NB4 (cell line): ENCODE data around the gene SLC4A1.

Source experiments
- DNase-seq: peaks from one replicate; pipeline ENCODE4 v3.0.0; 2010; ENCODE audit warnings: low read depth
- H3K4me3 ChIP-seq: one replicate; pipeline ENCODE4 v1.5.1; 2011; ENCODE audit warnings: mild to moderate bottlenecking, low read depth, low read length, moderate library complexity
- CTCF ChIP-seq: IDR thresholded peaks from one replicate; pipeline ENCODE4 v1.5.1; 2012; ENCODE audit warnings: low read depth, low read length
- MAX ChIP-seq: IDR thresholded peaks from 2 replicates; pipeline ENCODE4 v1.6.1; 2011; ENCODE audit warnings: low read depth, low read length
- MYC ChIP-seq: IDR thresholded peaks from 2 replicates; pipeline ENCODE4 v1.6.1; 2011; ENCODE audit warnings: low read depth, low read length
- POLR2A ChIP-seq: IDR thresholded peaks from 2 replicates; pipeline ENCODE4 v1.6.1; 2011; ENCODE audit warnings: mild to moderate bottlenecking; ENCODE audit not compliant: insufficient read length; ENCODE audit errors: extremely low read depth

Gene SLC4A1

GRCh38 chr17:44267818-44268490 lies at the start of gene SLC4A1:
Gene SLC4A1, minus strand, starts transcription at chr17:44268135. Its CDS starts 5,269 bp downstream, at chr17:44262866.
- DNase-seq, result no peak
- H3K4me3 ChIP-seq, result no peak within 1 kb of the TSS
- no peak for TF ChIP-seq MYC

- TF ChIP-seq MYC (no peak), CTCF (no peak), MAX (no peak), POLR2A (no peak)
- no peak for DNase-seq
- no peak overlapping the region for H3K4me3 ChIP-seq
Observed at GRCh38 chr17:44317545-44317944, 49.6 kb upstream of the SLC4A1 start.

- no peak for TF ChIP-seq POLR2A
- TF ChIP-seq CTCF, result no peak
- TF ChIP-seq MAX, result no peak
- no peak for TF ChIP-seq MYC
- no peak for DNase-seq
- H3K4me3 ChIP-seq, result no peak overlapping the region
Observed at GRCh38 chr17:44315760-44316731, 48.1 kb upstream of the SLC4A1 start.

DNA sequence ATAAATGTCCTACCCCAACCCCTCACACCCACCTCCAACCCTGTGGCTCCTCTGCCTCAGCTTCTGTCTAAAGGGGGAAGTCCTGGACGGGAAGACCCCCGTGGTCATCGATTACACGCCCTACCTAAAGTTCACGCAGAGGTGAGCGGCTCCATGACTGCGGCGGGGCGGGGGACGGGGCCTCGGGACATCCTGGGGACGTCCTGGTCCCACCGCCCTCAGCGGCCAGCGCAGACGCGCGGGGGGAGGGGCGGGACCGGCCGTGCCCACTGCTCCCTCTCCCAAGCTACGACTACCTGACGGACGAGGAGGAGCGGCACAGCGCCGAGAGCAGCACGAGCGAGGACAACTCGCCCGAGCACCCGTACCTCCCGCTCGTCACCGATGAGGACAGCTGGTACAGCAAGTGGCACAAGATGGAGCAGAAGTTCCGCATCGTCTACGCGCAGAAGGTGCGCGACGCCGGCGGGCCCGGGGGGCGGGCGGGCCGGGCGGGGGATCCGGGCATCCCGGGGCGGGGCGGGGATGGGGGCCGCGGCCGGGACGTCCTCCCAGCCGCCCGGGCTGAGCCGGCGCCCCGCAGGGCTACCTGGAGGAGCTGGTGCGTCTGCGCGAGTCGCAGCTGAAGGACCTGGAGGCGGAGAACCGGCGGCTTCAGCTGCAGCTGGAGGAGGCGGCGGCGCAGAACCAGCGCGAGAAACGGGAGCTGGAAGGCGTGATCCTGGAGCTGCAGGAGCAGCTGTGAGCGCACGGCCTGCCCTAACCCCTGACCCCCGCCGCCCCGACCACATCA lies 47.1 kb upstream of the SLC4A1 start:
- no peak for DNase-seq
- no peak for TF ChIP-seq POLR2A
- TF ChIP-seq MAX, result no peak
- TF ChIP-seq MYC, result no peak
- no peak for TF ChIP-seq CTCF
- H3K4me3 ChIP-seq, result no peak overlapping the region

GRCh38 chr17:44314524-44314868 lies 46.6 kb upstream of the SLC4A1 start:
- H3K4me3 ChIP-seq, result no peak overlapping the region
- DNase-seq, result no peak
- TF ChIP-seq MYC (no peak), CTCF (no peak), POLR2A (no peak), MAX (no peak)

- H3K4me3 ChIP-seq, result no peak overlapping the region
- DNase-seq, result no peak
- no peak for TF ChIP-seq CTCF
- no peak for TF ChIP-seq POLR2A
- TF ChIP-seq MYC, result no peak
- TF ChIP-seq MAX, result no peak
Observed at GRCh38 chr17:44314031-44314430, 46.1 kb upstream of the SLC4A1 start.
